HEK293 (cell line): ENCODE data around the gene BTK.

Experiments used
- FEZF1 ChIP-seq: fragments of 450-650 bp; formaldehyde crosslinking; IDR thresholded peaks from 2 replicates; pipeline ENCODE4 v1.5.1; 2016; ENCODE audit warnings: missing biosample characterization, missing genetic modification characterization
- GLIS1 ChIP-seq: fragments of 450-650 bp; formaldehyde crosslinking; IDR thresholded peaks from 2 replicates; pipeline ENCODE4 v1.5.1; 2016; ENCODE audit warnings: missing biosample characterization, missing genetic modification characterization
- KLF9 ChIP-seq: fragments of 450-650 bp; formaldehyde crosslinking; IDR thresholded peaks from 2 replicates; pipeline ENCODE4 v1.5.1; 2016; ENCODE audit warnings: missing biosample characterization, missing genetic modification characterization, low read depth
- SP2 ChIP-seq: fragments of 450-650 bp; formaldehyde crosslinking; IDR thresholded peaks from 2 replicates; pipeline ENCODE4 v1.5.1; 2016; ENCODE audit warnings: missing biosample characterization, missing genetic modification characterization
- ZBTB26 ChIP-seq: fragments of 450-650 bp; formaldehyde crosslinking; optimal IDR thresholded peaks from 2 replicates; pipeline ENCODE3; 2016; ENCODE audit warnings: missing biosample characterization, mild to moderate bottlenecking, missing genetic modification characterization
- ZIC2 ChIP-seq: fragments of 450-650 bp; formaldehyde crosslinking; IDR thresholded peaks from 2 replicates; pipeline ENCODE4 v1.5.1; 2016; ENCODE audit warnings: missing biosample characterization, missing genetic modification characterization
- ZNF169 ChIP-seq: fragments of 450-650 bp; formaldehyde crosslinking; IDR thresholded peaks from 2 replicates; pipeline ENCODE4 v1.5.1; 2016; ENCODE audit warnings: missing biosample characterization, missing genetic modification characterization
- ZNF274 ChIP-seq, 2 experiments: fragments of 200-500 bp in 1 of 2; fragments of 450-650 bp in 1 of 2; sonication (Bioruptor generic) in 1 of 2; formaldehyde crosslinking in 1 of 2; IDR thresholded peaks; 2 replicates each; pipeline versions ENCODE4 v1.5.1 to v1.6.1; 2014 to 2016; ENCODE audit warnings: borderline replicate concordance in 1 of 2, inconsistent platforms in 1 of 2, low read length in 1 of 2, missing biosample characterization in 1 of 2, missing genetic modification characterization in 1 of 2
- ZNF341 ChIP-seq: fragments of 450-650 bp; formaldehyde crosslinking; IDR thresholded peaks from 2 replicates; pipeline ENCODE4; 2016; ENCODE audit warnings: low read depth, missing biosample characterization, missing genetic modification characterization
- ZNF404 ChIP-seq: fragments of 450-650 bp; formaldehyde crosslinking; IDR thresholded peaks from 2 replicates; pipeline ENCODE4 v1.5.1; 2017; ENCODE audit warnings: missing biosample characterization, missing genetic modification characterization
- ZNF473 ChIP-seq: fragments of 450-650 bp; formaldehyde crosslinking; IDR thresholded peaks from 2 replicates; pipeline ENCODE4 v1.5.1; 2017; ENCODE audit warnings: missing biosample characterization, missing genetic modification characterization
- ZNF488 ChIP-seq: fragments of 450-650 bp; formaldehyde crosslinking; IDR thresholded peaks from 2 replicates; pipeline ENCODE4 v1.5.1; 2016; ENCODE audit warnings: missing biosample characterization, missing genetic modification characterization
- ZNF548 ChIP-seq: fragments of 450-650 bp; formaldehyde crosslinking; IDR thresholded peaks from 2 replicates; pipeline ENCODE4 v1.5.1; 2016; ENCODE audit warnings: missing biosample characterization, missing genetic modification characterization
- ZNF580 ChIP-seq: fragments of 450-650 bp; formaldehyde crosslinking; IDR thresholded peaks from 2 replicates; pipeline ENCODE4 v1.5.1; 2016; ENCODE audit warnings: missing biosample characterization, missing genetic modification characterization
- ZNF585B ChIP-seq: fragments of 450-650 bp; formaldehyde crosslinking; IDR thresholded peaks from 2 replicates; pipeline ENCODE4 v1.5.1; 2016; ENCODE audit warnings: missing biosample characterization, missing genetic modification characterization
- ZNF664 ChIP-seq: fragments of 450-650 bp; formaldehyde crosslinking; IDR thresholded peaks from 2 replicates; pipeline ENCODE4 v1.5.1; 2016; ENCODE audit warnings: missing biosample characterization, missing genetic modification characterization
- ZNF747 ChIP-seq: fragments of 450-650 bp; formaldehyde crosslinking; IDR thresholded peaks from 2 replicates; pipeline ENCODE4 v1.5.1; 2016; ENCODE audit warnings: missing biosample characterization, missing genetic modification characterization
- ZNF768 ChIP-seq: fragments of 450-650 bp; formaldehyde crosslinking; IDR thresholded peaks from 2 replicates; pipeline ENCODE4 v1.5.1; 2018; ENCODE audit warnings: missing biosample characterization, mild to moderate bottlenecking, missing genetic modification characterization
- ZNF843 ChIP-seq: fragments of 450-650 bp; formaldehyde crosslinking; IDR thresholded peaks from 2 replicates; pipeline ENCODE4 v1.5.1; 2016; ENCODE audit warnings: missing biosample characterization, missing genetic modification characterization
- ZSCAN5A ChIP-seq: fragments of 450-650 bp; formaldehyde crosslinking; IDR thresholded peaks from 2 replicates; pipeline ENCODE4 v1.5.1; 2016; ENCODE audit warnings: missing biosample characterization, missing genetic modification characterization
- TF ChIP-seq, protein P1 (sequence below): fragments of 450-650 bp; formaldehyde crosslinking; IDR thresholded peaks from 2 replicates; pipeline ENCODE4 v1.5.1; 2017; ENCODE audit warnings: missing biosample characterization, missing genetic modification characterization
- TF ChIP-seq, protein P2 (sequence below): fragments of 450-650 bp; formaldehyde crosslinking; IDR thresholded peaks from 2 replicates; pipeline ENCODE4 v1.5.1; 2016; ENCODE audit warnings: missing biosample characterization, missing genetic modification characterization
- TF ChIP-seq, protein P3 (sequence below): fragments of 450-650 bp; formaldehyde crosslinking; IDR thresholded peaks from 2 replicates; pipeline ENCODE4 v1.5.1; 2016; ENCODE audit warnings: missing biosample characterization, missing genetic modification characterization
- TF ChIP-seq, protein P4 (sequence below): fragments of 450-650 bp; IDR thresholded peaks from 2 replicates; pipeline ENCODE4 v1.5.1; 2018; ENCODE audit warnings: missing biosample characterization, missing genetic modification characterization
- TF ChIP-seq, protein P5 (sequence below): fragments of 450-650 bp; formaldehyde crosslinking; IDR thresholded peaks from 2 replicates; pipeline ENCODE4 v1.5.1; 2017; ENCODE audit warnings: missing biosample characterization, missing genetic modification characterization
- TF ChIP-seq, protein P6 (sequence below): fragments of 450-650 bp; formaldehyde crosslinking; IDR thresholded peaks from 2 replicates; pipeline ENCODE4 v1.5.1; 2016; ENCODE audit warnings: missing biosample characterization, missing genetic modification characterization

BTK gene

GRCh38 chrX:101407748-101408531 lies 21.9 kb upstream of the BTK start, which contains the start of the genes GLA and HNRNPH2 (continued):
- peak; percentile 52 for TF ChIP-seq ZBTB26 (tag by site-specific recombination)
- peak; percentile 89 for TF ChIP-seq ZNF843 (tag by site-specific recombination)
- no peak for TF ChIP-seq ZNF768 (tag by site-specific recombination)
- TF ChIP-seq, protein P1, sequence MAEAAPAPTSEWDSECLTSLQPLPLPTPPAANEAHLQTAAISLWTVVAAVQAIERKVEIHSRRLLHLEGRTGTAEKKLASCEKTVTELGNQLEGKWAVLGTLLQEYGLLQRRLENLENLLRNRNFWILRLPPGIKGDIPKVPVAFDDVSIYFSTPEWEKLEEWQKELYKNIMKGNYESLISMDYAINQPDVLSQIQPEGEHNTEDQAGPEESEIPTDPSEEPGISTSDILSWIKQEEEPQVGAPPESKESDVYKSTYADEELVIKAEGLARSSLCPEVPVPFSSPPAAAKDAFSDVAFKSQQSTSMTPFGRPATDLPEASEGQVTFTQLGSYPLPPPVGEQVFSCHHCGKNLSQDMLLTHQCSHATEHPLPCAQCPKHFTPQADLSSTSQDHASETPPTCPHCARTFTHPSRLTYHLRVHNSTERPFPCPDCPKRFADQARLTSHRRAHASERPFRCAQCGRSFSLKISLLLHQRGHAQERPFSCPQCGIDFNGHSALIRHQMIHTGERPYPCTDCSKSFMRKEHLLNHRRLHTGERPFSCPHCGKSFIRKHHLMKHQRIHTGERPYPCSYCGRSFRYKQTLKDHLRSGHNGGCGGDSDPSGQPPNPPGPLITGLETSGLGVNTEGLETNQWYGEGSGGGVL (tag by site-specific recombination): peak; percentile 78
- TF ChIP-seq KLF9 (tag by site-specific recombination): peak; percentile 64; the same call in 1 of the 2 replicates
- no peak for TF ChIP-seq ZNF404 (tag by site-specific recombination)
- TF ChIP-seq SP2: peak; percentile 95
- peak; percentile 81 for TF ChIP-seq ZNF664 (tag by site-specific recombination)
- no peak for TF ChIP-seq ZNF585B (tag by site-specific recombination)
- TF ChIP-seq FEZF1 (tag by site-specific recombination): 0 out of 2 replicates have a peak, but pooled peaks have one; percentile 13
- no peak for TF ChIP-seq ZNF169 (tag by site-specific recombination)
- TF ChIP-seq GLIS1 (tag by site-specific recombination): no peak; the same call in 1 of the 2 replicates
- TF ChIP-seq ZNF580 (tag by site-specific recombination): peak; percentile 97
- TF ChIP-seq, protein P2, sequence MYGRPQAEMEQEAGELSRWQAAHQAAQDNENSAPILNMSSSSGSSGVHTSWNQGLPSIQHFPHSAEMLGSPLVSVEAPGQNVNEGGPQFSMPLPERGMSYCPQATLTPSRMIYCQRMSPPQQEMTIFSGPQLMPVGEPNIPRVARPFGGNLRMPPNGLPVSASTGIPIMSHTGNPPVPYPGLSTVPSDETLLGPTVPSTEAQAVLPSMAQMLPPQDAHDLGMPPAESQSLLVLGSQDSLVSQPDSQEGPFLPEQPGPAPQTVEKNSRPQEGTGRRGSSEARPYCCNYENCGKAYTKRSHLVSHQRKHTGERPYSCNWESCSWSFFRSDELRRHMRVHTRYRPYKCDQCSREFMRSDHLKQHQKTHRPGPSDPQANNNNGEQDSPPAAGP (tag by site-specific recombination): peak; percentile 90
- no peak; the same call in 1 of the 2 replicates for TF ChIP-seq ZIC2 (tag by site-specific recombination)
- no peak for TF ChIP-seq ZNF747 (tag by site-specific recombination)
- TF ChIP-seq, protein P3, sequence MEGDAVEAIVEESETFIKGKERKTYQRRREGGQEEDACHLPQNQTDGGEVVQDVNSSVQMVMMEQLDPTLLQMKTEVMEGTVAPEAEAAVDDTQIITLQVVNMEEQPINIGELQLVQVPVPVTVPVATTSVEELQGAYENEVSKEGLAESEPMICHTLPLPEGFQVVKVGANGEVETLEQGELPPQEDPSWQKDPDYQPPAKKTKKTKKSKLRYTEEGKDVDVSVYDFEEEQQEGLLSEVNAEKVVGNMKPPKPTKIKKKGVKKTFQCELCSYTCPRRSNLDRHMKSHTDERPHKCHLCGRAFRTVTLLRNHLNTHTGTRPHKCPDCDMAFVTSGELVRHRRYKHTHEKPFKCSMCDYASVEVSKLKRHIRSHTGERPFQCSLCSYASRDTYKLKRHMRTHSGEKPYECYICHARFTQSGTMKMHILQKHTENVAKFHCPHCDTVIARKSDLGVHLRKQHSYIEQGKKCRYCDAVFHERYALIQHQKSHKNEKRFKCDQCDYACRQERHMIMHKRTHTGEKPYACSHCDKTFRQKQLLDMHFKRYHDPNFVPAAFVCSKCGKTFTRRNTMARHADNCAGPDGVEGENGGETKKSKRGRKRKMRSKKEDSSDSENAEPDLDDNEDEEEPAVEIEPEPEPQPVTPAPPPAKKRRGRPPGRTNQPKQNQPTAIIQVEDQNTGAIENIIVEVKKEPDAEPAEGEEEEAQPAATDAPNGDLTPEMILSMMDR (tag by site-specific recombination): peak; percentile 59
- TF ChIP-seq ZSCAN5A (tag by site-specific recombination): no peak
- TF ChIP-seq, protein P4, sequence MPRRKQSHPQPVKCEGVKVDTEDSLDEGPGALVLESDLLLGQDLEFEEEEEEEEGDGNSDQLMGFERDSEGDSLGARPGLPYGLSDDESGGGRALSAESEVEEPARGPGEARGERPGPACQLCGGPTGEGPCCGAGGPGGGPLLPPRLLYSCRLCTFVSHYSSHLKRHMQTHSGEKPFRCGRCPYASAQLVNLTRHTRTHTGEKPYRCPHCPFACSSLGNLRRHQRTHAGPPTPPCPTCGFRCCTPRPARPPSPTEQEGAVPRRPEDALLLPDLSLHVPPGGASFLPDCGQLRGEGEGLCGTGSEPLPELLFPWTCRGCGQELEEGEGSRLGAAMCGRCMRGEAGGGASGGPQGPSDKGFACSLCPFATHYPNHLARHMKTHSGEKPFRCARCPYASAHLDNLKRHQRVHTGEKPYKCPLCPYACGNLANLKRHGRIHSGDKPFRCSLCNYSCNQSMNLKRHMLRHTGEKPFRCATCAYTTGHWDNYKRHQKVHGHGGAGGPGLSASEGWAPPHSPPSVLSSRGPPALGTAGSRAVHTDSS (tag by site-specific recombination): no peak
- no peak for TF ChIP-seq ZNF488 (tag by site-specific recombination)
- no peak for TF ChIP-seq ZNF473
- TF ChIP-seq, protein P5, sequence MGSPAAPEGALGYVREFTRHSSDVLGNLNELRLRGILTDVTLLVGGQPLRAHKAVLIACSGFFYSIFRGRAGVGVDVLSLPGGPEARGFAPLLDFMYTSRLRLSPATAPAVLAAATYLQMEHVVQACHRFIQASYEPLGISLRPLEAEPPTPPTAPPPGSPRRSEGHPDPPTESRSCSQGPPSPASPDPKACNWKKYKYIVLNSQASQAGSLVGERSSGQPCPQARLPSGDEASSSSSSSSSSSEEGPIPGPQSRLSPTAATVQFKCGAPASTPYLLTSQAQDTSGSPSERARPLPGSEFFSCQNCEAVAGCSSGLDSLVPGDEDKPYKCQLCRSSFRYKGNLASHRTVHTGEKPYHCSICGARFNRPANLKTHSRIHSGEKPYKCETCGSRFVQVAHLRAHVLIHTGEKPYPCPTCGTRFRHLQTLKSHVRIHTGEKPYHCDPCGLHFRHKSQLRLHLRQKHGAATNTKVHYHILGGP (tag by site-specific recombination): no peak
- no peak for TF ChIP-seq ZNF341
- TF ChIP-seq ZNF548 (tag by site-specific recombination): no peak
- TF ChIP-seq, protein P6, sequence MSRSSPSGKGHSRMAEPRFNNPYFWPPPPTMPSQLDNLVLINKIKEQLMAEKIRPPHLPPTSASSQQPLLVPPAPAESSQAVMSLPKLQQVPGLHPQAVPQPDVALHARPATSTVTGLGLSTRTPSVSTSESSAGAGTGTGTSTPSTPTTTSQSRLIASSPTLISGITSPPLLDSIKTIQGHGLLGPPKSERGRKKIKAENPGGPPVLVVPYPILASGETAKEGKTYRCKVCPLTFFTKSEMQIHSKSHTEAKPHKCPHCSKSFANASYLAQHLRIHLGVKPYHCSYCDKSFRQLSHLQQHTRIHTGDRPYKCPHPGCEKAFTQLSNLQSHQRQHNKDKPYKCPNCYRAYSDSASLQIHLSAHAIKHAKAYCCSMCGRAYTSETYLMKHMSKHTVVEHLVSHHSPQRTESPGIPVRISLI (tag by site-specific recombination): no peak
- TF ChIP-seq ZNF274 (IDR thresholded peaks at IDR 0.05; ENCODE audit: low read length): no peak
- no peak for TF ChIP-seq ZNF274 (tag by site-specific recombination; IDR thresholded peaks at IDR 0.05; ENCODE audit: borderline replicate concordance)
